HG02642 (cell line): Measurements from ENCODE around the gene ATP6AP1.
A peak's percentile ranks its signal among the peaks of the same experiment; 100 is the strongest.
"Not testable (repeated sequence)": the region's sequence is repeated elsewhere in the genome, so short reads cannot be mapped to it uniquely, and the experiment has no call there.

ENCODE experiments used
- ATAC-seq: cut with Tn5 transposase; IDR thresholded peaks from one replicate; pipeline ENCODE4 v1.9.1; 2021; ENCODE audit warnings: mild to moderate bottlenecking; ENCODE audit not compliant: unreplicated experiment, poor library complexity

The ATP6AP1 gene

DNA sequence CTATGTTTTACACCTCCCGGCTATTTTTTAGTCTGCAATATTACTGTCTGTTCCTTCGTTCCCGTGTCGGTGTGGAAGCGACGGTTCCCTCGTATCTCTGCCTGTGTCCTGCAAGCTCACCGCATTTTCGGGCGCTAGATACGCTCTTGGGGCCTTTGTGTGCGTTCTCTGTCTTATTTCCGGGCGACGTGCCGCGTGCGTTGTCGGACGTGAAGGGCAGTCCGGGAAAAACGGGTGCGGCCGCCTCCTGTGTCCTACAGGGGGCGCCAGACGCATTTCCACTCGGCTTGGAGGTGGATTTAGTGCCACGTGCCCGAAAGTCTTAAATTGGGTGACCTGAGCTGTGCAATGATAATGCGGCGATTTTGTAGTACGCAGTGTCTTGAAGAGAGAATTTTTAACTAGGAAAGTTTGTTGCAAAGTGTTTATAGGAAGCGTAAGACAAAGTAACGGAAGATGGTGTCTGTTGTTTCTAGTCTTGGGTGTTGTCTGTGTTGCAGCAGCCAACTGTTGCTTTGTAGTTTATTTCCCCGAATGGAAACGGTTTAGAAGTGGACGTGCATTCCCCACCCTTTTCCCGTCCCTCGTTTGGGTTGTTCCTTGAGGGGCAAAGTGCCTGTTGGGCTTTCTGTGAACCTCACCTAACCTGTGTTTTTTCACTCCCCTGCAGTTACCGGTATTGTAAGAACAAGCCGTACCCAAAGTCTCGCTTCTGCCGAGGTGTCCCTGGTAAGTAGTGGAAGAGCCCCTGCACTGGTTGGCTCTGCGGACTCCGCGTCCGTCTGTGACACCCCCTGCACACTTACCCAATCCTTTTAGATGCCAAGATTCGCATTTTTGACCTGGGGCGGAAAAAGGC, 29.6 kb upstream of the ATP6AP1 start:
- peak; percentile 33 for ATAC-seq

DNA sequence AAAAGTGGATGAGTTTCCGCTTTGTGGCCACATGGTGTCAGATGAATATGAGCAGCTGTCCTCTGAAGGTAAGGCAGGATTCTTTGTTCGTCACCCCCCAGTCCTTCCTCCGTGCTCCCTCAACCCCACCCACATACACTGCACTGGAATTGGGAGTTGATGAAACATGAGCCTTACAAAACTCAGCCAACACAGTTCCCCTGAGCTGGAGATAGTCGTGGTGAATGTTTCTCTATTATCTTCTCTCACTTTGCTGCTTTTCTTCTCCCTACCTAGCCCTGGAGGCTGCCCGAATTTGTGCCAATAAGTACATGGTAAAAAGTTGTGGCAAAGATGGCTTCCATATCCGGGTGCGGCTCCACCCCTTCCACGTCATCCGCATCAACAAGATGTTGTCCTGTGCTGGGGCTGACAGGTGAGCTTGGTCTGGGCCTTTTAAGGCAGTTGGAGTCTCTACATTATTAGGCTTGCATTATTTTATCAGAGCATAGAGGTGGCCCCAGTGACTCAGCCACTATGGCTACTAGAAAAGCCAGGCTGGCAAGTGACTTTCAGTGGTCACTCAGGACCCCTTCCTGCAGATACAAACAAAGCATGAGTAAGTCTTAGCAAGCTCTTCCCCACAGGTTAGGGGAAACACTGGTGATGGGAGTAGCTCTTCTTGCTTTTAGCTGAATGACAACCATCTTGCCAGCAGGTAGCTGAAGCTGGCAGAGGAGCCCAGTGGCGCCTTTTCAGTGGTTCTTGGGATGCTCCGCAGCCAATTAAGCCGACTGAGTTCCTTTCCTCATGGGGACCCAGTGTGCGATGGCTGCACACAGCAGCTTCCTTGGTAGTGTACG, 28.7 kb upstream of the ATP6AP1 start:
- ATAC-seq: no peak

DNA sequence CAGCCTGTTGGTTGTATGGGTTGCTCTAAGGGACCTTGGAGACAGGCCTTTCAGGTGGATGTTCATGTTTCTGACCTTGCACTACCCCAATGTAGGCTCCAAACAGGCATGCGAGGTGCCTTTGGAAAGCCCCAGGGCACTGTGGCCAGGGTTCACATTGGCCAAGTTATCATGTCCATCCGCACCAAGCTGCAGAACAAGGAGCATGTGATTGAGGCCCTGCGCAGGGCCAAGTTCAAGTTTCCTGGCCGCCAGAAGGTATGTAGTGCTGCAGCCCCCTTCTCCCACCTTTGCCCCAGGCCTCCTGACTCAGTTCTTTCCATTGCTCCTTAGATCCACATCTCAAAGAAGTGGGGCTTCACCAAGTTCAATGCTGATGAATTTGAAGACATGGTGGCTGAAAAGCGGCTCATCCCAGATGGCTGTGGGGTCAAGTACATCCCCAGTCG, 28.1 kb upstream of the ATP6AP1 start:
- not testable (repeated sequence) for ATAC-seq

DNA sequence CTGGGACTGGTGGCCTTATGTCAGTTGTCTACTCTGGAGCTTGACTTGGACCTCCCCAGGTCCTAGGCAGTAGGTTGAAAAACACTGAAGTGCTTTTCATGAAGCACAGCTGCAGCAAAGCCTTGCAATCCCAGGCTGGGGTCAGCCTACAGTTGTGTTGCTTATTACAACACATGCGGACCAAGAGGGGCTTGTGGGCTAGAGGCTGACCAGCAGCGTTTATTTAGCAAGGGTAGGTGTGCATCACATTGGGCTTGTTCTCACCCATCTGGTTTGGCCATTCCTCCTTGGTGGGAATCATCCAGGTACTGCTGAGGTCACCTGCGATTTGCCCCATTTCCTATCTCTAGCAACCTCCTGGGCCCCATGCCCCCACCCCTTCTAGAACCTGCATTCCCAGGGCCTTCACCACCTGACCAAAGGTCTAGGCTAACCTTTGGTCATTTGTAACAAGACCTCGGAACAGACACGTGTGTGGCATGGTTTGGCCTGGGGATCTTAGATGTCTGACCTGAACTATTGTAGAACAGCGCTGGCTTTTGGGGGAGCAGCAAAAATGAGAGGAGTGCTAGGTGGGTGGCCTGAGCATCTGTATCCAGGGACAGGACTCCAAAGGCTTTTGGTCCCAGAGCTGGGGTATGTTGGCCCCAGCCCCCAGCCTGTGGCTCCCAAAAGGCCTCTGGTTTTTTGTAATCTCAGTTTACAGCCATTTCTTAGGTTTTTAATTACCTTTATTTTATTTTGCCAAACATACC, 27.3 kb upstream of the ATP6AP1 start:
- ATAC-seq: no peak

DNA sequence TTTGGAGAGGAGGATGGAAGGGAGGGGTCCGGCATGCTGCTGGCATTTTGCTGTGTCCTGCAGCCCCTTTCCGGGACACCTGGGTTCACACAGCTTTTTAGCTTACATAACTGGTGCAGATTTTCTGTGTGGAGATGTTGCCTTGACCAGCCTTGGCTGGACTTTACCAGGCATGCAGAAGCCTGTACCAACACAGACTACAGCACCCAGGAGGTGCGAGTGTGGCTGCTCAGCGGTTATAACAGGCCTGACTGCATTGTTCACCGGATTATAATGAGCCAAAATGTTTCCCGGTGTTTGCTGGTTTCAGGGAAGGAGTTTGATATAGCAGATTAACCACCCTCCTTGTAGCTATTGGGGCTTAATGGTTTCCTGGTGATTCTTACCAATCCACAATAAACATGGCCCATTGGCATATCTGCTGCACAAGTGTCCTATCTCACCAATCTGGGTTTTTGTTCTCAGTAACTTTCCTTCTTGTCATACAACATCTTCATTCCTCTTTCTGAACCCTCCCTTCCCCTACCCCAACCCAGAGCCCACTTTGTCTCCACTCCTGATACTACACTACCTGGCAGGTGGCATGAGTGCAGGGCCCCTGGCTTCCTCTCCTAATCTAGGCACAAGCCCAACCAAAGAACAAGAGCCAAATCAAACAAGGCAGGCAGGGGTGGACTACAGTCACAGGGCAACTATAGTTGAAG, 26.4 kb upstream of the ATP6AP1 start:
- ATAC-seq: no peak

DNA sequence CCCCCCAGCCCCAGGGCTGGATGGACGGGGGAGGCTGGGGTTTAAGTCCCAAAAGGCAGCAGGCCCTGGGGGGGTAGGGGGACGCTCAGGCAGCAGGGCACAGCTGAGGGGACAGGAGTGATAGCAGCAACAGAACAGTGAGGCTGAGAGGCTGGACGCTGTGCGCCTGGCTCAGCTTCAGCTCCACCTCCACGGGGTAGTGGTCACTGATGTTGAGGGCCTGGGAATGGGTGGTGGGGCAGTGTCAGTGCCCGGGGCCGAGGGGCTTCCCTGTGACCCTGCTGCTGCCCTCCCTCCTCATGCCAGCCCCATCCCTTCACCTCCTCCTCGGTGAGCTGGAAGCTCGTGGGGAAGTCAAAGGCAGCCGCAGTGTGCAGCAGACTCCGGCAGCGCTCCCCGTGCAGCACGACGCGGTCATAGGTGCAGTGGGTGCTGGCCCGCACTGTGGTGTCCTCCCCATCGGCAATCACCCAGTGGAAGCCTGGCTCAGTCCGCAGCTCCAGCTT, 25.8 kb upstream of the ATP6AP1 start:
- ATAC-seq: no peak

DNA sequence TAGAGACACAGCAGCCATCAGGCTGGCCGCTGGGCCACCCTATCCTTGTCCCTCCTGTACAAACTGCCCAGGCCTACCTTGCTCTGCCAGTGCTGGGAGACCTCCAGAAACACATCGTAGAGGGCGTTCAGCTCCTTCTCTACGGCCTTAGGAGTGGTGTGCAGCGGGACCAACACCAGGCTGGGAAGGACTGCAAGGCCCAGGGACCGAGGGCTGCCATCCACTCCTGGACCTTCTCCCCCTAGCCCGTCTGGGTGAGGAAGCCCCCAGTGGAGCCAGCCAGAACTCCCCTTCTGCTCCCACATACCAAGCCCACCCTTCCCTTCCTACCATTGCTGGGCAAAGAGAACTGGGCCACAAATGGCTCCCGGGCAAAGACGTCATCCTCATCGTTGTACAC, 25.3 kb upstream of the ATP6AP1 start:
- no peak for ATAC-seq

DNA sequence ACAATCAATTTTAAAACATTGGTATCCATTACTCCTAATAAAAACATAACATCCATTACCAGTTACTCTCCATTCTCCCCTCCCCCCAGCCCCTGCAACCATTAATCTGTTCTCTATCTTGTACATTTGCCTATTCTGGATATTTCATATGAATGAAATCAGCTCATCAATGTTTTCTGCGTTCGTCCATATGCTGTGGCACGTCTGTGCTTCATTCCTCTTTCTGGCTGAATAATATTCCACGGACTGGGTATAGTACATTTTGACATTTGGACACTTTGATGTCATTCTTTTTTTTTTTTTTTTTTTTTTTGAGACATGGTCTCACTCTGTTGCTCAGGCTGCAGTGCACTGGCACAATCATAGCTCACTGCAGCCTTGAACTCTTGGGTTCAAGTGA, 24.6 kb upstream of the ATP6AP1 start:
- no peak for ATAC-seq

DNA sequence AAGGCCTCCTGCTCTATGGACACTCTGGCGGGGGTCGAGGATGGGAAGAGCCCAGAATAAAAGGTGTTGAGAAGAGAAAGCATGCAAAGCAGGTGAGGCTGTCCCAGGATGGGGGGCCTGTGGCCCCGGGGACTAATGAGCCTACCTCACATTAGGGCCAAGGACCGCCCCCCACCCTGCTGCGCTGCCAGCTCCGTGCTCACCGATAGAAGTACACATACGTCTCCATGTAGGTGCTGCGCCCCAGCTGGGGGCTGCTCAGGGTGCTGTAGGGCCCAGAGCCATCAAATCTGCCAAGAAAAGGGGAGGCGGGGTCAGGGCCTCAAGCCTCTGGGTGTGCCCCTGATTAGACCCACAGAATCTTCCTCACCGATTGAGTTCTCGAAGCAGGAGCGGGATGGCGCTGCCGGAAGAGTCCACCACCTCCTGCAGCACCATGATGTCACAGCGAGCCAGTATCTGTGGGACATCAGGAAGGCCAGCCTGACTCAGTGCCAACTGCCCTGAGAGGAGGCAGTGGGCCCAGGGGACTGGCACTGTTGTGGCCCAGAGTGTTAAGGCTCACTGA, 23.8 kb upstream of the ATP6AP1 start:
- ATAC-seq: no peak

DNA sequence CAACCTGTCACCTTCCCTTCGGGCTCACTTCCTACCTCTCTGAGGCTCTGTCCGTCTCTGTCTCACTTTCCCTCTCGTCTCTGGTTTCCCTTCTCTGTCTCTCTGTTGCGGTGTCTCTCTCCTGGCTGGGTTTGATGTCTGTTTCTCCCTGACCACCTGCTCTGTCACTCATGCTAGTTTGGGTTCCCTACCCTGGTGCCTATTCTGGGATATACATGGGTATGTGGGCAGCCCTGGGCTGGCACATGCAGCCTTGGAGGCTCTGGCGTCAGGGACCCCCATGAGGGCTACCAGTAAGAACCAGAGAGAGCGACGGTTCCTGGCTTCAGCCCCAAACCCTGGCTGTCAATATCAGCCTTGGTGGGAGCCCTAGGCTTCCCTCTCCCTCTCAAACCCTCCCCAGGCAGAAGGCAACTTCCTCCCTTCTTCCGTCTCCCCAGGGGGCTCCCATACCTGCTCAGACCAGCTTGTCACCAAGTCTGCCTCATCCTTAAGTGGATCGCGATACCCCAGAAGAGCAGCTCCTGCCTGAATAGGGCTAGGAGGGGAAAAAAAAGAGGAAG, 19.7 kb upstream of the ATP6AP1 start:
- peak; percentile 9 for ATAC-seq

DNA sequence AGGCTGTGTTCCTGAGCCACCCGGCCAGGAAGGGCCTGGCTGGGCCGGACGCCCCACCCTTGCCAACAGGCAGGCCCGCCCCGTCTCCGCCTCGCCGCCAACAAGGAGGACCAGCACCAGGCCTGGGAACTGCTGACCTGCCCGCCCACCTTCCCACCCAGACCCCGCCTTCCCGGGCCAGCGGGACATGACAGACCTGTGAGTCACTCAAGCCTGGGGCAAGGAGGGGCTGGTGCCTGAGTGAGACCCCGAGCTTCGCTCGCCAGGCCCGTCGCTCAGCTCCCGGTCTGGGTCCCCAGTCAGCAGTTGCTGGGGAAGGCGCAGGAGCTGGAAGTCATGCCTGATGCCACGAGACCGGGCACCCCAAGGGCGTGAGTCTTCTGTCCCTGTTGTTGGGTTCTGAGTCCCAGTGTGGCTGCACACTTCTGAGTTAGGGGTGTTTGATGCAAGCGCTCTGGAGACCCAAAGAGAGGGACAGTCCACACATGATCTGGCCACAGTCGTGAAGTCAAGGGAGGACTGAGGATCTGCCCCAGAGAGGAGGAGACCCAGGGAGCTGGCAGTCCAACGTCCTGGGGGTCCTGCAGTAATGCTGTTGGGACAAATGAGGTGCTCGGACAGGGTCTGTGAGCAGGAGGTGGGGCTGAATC, 19.1 kb upstream of the ATP6AP1 start, which contains the start of gene DNASE1L1:
Gene DNASE1L1, minus strand, starts transcription at position 33 of the 650 bp plus-strand sequence. CDS start 3,686 bp downstream, outside the sequence.
- ATAC-seq: peak; percentile 50

DNA sequence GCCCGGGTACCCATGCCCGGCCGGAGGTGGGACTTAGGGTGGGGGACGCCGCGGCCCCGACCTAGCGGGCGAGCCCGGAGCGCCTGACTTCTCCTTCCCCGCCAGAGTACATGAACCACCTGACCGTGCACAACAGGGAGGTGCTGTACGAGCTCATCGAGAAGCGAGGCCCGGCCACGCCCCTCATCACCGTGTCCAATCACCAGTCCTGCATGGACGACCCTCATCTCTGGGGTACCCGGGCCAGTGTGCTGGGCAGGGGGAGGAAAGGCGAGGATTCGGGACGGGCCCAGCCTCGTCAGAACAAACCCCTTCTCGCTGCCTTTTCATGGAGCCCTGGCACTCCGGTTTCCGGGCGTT, 16.5 kb upstream of the ATP6AP1 start:
- ATAC-seq: peak; percentile 59

DNA sequence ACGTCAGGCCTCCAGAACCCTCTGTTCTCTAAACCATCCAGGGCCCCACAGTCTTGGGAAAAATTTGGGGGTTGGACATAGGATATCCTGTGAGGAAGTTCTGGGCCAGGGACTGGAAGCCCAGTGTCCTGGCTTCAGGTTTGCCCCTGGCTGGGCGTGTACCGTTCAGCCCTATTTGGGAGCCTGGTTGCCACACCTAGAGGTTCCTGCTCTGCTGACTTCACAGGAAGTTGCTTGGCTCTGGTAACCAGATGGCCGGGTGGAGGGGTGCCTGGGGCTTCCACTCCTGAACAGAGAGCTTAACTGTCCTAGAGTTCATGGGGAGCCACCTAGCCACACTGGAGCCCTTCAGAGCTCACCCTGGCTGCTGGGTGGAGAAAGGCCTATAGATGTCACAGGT, 16.0 kb upstream of the ATP6AP1 start:
- ATAC-seq: no peak

DNA sequence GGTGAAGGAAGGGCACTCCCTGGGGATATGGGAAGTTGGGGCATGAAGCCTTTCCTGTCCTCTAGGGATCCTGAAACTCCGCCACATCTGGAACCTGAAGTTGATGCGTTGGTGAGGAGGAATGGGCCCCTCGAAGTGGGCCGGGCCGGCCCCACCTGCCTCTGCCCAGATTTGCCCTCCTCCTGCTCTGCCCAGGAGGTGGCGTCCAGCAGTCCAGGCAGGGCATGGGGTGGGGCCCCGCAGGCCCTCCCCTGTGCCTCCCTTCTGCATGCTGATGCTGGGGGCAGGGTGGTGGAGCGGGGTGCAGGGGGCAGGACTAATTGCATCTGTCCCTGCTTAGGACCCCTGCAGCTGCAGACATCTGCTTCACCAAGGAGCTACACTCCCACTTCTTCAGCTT, 15.3 kb upstream of the ATP6AP1 start:
- ATAC-seq: no peak

DNA sequence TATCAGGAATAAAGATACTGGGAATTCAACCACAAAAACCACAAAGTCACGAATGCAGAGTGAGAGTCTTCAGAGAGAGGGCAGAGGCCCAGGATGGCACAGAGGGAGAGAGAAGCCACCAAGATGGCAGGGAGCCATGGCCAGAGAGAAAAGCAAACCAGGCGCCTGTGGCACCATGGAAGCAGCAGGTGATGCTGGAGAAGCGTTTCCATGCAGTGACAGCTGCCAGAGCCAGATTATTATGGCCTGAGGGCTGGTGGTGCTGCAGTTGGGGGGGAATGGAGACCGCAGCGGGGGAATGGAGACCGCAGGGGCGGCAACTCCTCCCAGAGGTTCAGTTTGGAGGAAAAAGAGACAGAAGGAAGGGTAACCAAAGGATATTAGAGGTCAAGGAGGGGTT, 11.3 kb upstream of the ATP6AP1 start:
- no peak for ATAC-seq

DNA sequence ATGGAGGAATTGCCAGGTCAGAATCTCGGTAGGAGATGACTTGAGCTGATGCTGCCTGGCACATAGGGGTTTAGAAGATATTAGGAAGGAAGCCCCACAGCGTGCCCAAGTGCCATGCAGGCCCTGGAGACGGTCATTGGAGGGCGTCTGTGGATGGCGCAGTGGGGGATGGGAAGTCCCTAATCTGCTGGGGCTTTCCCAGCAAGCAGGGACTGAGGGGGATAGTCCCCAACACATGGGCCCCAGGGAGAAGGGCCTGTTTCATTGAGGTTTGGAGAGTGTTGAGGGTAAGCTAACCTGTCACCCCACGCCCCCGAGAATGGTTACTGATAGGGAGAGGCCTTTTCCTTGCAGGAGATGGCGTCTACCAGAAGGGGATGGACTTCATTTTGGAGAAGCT, 9.3 kb upstream of the ATP6AP1 start:
- ATAC-seq: no peak

DNA sequence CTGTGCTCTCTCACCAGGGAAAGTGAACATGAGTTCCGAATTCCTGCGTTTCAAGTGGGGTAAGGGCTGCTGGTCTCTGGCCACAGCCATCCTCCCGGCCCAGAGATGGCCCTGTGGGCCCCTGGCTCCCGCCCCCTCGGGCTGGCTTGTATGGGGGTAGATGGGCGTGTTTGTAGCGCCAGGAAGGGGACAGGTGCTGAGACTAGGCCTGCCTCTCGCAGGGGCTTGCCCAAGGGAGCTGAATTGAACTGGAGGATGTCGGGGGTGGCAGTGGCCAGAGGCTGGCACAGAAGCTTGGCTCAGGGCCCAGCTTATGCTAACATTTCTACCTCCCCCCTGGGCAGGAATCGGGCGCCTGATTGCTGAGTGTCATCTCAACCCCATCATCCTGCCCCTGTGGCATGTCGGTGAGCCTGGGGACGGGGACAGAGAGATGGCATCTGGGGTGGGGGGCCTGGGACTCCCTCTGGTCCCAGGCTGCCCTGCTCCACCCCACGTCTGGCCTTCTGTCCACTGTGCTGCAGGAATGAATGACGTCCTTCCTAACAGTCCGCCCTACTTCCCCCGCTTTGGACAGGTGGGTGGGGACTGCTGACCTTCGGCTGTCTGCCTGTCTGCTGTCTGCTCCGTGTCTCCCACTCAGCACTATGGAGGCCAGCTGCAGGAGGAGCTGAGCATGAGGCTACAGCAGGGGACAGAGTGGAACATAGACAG, 8.6 kb upstream of the ATP6AP1 start:
- ATAC-seq: no peak

DNA sequence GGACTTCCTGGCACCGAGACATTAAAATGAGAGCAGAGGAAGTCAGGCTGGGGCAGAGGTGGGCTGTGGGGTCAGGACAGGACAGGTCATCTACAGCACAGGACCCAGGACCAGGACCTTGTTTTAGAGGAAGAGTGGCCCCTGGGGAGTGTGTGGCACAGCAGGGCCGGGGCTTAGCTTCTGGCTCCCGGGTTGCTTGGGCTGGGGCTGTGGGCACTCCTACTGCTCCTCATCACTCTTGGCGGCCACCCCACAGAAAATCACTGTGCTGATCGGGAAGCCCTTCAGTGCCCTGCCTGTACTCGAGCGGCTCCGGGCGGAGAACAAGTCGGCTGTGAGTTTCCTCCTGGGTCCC, 8.1 kb upstream of the ATP6AP1 start:
- ATAC-seq: no peak
